CD4-positive, alpha-beta T cell treated with Interferon alpha-2 for 1 hour (primary cell): ENCODE data around the gene TOGARAM1.
"Not testable (repeated sequence)": the region's sequence is repeated elsewhere in the genome, so short reads cannot be mapped to it uniquely, and the experiment has no call there.

Source experiments
- DNase-seq, 2 donors: peaks; one replicate each; pipeline ENCODE4 v3.0.0-alpha.2; 2020 to 2022

The TOGARAM1 gene

DNA sequence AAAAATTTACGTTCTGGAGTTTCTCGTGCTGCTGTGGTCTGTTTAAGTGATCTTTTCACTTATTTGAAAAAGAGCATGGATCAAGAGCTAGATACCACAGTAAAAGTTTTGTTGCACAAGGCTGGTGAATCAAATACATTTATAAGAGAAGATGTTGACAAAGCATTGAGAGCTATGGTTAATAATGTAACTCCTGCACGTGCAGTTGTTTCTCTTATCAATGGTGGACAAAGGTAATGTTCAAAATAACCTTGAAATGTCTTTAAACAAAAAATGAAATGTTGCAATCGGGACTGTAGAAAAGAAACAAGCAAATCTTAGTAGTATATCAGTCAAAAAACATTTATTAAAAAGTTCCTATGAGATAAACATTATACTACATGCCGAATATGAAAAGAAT, 82.6 kb downstream of the TOGARAM1 start:
- DNase-seq, result no peak

DNA sequence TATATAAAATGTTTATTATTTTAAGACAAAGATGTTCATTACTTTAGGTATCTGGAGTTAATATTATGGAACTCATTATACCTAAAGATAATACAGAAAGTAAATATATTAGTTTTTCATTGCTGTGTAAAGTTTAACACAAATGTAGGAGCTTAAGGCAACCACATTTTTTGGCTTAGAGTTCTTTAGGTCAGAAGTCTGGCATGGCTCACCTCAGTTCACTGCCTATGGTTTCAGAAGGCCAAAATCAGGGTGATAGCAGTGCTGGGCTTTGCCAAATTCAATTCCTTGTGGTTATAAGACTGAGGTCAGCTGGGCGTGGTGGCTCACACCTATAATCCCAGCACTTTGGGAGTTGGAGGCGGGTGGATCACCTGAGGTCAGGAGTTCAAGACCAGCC, 86.4 kb downstream of the TOGARAM1 start:
- DNase-seq, result no peak

DNA sequence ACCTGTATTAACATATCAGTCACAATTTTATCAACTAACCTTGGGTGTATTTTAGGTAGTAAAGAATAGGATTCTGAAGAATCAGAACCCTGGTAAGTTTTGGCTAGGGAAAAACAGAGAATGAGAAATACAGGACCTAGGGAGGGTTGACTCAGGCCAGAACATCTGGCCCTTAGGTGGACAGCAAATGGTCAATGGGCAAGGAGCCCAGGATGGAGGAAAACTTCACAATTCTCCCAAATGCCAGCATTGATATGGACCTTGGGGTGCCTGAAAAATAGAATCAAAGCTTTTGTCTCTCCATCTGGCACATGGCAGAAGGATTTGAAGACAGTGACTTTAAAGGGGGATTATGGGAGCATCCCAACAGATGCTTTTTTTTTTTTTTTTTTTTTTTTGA, 89.2 kb downstream of the TOGARAM1 start:
- no peak for DNase-seq

DNA sequence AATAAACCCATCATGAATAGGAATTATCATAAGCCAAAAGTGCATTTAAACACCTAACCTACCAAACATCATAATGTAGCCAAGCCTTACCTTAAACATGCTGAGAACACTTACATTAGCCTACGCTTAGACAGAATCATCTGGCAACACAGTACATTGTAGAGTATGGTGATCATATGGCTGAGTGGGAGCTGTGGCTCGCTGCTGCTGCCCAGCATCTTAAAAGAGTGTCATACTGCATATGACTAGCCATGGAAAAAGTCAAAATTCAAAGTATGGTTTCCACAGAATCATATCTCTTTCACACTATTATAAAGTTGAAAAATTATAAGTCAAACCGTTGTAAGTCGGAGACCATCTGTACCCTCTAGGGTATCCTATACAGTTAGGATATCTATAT, 89.9 kb downstream of the TOGARAM1 start:
- DNase-seq, result no peak

DNA sequence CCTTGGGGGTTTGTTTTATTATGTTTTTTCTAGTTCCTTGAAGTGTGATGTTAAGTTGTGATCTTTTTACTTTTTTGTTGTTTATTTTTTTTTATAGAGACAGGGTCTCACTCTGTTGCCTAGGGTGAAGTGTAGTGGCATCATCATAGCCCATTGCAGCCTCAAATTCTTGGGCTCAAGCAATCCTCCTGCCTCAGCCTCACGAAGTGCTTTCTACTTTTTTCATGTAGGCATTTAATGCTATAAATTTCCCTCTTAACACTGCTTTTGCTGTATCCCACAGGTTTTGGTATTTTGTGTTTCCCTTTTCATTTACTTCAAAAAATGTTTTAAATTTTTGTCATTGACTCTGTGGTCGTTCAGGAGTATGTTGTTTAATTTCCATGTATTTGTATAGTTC, 95.4 kb downstream of the TOGARAM1 start:
- no peak for DNase-seq

DNA sequence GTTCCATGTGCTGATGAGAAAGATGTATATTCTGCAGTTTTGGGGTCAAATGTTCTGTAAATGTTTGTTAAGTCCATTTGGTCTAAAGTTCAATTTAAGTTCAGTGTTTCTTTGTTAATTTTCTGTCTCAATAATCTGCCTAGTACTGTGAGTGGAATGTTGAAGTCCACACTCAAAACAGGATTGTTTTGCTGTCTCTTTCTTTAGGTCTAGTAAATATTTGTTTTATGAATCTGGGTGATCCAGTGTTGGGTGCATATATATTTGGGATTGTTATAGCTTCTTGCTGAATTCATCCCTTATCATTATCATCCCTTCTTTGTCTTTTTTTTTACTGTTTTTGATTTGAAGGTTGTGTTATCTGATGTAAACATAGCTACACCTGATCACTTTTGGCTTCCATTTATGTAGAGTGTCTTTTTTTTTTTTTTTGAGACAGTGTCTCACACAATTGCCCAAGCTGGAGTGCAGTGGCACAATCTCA, 95.9 kb downstream of the TOGARAM1 start:
- no peak for DNase-seq

DNA sequence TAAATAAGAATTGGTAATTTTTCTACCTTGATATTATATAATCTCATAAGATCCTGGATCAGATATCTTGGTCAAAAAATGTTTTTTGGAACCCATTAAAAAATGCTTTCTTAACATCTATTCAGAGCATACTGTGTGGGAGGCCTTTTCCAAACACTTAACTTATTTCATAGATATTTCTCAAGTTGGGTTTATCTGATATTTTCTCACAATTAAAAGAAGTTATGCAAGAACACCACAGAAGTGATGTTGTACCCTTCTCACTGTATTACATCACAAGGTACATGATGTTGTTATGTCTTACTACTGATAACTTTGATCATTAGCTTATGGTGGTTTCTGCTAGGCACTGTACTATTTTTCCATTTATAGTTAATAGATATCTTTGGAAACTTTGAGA, 98.6 kb downstream of the TOGARAM1 start:
- no peak for DNase-seq

DNA sequence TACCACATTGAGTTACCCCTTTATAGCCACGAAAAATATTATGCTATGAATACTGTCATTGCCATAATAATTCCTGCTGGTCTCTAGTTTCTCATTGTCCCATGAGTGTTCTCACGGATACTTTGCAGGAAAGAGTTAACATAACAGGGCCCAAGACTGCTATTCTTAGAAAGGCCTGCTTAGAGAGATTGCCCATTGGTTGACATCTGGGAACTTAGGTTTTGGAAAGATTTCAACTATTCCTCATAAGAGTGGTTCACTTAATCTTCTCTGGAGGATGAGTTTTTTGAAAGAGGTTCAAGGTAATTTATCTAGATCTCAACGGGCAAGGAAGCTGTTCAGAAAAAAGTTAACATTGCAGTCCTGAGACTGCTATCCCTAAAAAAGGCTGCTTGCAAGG, 103.5 kb downstream of the TOGARAM1 start:
- DNase-seq, result no peak

DNA sequence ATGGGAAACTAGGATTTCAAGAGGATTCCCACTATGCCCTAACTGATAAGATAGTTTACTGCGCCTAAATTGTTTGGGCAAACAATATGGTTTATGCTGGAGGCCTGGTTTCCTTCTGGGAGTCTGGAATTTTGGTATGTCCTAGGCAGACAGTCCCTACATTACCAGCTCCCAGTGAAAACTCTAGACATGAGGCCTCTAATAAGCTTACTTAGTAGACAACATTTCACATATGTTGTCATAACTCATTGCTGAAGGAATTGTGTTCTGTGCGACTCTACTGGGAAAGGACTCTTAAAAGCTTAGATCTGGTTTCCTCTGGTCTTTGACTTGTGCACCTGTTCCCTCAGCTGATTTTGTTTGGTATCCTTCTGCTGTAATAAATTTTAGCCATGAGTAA, 104.0 kb downstream of the TOGARAM1 start:
- no peak for DNase-seq

DNA sequence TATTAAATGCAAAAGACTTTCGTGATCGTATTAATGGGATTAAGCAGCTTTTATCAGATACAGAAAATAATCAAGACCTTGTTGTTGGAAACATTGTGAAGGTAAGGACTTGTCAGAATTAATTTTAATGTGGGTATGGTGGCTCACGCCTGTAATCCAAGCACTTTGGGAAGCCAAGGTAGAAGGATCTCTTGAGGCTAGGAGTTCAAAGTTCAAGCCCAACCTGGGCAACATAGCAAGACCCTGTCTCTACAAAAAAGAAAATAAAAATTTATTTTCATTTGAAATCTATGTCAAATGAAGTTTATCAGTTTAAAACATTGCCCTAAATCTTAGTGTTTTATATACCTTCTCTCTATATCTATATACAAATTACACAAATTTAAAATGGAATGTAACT, 104.7 kb downstream of the TOGARAM1 start:
- no peak for DNase-seq

DNA sequence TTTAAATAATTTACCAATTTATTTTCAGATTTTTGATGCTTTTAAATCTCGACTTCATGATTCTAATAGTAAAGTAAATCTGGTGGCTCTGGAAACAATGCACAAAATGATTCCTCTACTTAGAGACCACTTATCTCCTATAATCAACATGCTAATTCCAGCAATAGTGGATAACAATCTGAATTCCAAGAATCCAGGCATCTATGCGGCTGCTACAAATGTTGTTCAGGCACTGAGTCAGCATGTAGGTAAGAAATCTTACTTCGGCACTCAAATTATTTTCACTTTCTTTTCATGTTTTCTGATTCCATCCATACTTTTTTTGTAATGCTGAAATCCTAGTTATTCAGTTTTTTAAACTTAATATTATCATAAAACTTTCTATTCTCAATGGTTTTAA, 106.4 kb downstream of the TOGARAM1 start:
- no peak for DNase-seq

DNA sequence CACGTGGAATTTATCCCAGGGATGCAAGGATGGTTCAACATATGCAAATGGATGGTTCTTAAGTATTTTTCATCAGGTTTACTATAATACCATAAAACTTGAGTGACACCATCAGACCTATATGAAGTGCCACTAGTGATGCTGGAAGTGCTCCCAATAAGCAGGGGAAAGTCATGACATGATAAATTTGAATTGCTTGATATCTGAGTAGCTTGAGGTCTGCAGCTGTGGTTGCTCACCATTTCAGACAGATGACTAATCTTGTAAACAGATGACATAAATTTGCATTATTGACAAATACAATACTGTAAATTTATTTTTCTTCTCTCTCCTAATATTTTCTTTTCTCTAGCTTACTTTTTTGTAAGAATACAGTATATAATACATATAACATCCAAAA, 108.2 kb downstream of the TOGARAM1 start:
- DNase-seq, result no peak

DNA sequence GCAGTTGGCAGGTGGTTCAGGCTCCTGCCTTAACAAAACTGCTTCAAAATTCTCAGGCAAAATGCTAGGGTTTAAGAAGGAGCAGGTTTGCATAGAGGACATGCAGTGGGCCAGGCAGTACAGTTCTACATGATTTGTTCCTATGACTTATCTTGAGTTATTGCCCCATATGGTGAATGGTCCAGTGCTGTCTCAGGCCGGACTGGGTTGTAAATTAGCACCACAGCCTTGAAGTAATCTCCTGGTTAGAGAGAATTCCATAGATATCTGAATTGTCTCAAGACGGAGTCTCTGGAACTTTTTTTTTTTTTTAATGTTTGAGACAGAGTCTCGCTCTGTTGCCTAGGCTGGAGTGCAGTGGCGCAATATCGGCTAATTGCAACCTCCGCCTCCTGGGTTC, 110.1 kb downstream of the TOGARAM1 start:
- DNase-seq, result no peak

DNA sequence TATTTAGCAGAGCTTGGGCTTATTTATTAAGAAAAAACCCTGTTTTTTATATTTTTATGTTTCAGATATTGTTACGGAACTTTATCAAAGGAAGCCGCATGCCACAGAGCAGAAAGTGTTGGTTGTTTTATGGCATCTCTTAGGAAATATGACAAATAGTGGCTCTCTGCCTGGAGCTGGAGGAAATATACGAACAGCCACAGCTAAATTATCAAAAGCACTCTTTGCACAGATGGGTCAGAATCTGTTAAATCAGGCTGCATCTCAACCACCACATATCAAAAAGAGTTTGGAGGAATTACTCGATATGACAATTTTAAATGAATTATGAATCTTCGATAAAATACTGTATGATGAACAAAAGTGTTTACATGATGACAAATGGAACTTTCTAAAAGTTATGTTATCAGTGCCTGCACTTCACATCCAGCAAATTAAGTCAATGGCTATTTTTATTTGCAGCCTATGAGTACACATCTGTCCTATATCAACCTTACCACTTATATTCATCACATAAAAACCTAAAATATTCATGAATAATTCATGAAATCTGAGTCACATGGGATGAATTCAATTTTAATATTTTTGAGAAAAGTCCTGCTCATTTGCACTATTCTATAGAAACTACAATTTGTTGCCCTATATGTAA, 111.4 kb downstream of the TOGARAM1 start:
- no peak for DNase-seq

DNA sequence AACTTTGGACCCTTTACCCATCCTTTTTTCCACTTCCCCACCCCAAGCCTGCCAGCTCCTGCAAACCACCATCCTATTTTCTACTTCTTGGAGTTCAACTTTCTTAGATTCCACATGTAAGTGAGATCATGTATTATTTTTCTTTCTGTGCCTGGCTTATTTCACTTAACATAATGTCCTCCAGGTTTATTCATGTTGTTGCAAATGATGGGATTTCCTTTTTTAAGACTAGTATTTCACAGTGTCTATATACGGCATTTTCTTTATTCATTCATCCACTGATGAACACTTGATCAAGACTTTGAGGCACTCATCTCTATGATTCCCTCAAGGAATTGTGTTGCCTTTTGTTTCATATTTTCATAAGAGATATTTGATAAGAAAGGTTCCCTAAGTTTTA, 116.3 kb downstream of the TOGARAM1 start:
- no peak for DNase-seq

DNA sequence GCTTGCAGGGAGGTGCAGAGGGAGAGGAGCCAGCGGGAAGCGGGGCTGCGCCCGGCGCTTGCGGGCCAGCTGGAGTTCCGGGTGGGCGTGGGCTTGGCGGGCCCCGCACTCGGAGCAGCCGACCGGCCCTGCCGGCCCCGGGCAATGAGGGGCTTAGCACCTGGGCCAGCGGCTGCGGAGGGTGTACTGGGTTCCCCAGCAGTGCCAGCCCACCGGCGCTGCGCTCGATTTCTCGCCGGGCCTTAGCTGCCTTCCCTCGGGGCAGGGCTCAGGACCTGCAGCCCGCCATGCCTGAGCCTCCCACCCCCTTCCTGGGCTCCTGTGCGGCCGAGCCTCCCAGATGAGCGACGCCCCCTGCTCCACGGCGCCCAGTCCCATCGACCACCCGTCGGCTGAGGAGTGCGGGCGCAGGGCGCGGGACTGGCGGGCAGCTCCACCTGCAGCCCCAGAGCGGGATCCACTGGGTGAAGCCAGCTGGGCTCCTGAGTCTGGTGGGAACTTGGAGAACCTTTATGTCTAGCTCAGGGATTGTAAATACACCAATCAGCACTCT, 118.5 kb downstream of the TOGARAM1 start:
- not testable (repeated sequence) for DNase-seq

DNA sequence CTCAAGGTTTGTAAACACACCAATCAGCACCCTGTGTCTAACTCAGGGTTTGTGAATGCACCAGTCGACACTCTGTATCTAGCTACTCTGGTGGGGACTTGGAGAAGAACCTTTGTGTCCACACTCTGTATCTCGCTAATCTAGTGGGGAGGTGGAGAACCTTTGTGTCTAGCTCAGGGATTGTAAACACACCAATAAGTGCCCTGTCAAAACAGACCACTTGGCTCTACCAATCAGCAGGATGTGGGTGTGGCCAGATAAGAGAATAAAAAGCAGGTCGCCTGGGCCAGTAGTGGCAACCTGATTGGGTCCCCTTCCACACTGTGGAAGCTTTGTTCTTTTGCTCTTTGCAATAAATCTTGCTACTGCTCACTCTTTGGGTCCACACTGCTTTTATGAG, 119.1 kb downstream of the TOGARAM1 start:
- not testable (repeated sequence) for DNase-seq

DNA sequence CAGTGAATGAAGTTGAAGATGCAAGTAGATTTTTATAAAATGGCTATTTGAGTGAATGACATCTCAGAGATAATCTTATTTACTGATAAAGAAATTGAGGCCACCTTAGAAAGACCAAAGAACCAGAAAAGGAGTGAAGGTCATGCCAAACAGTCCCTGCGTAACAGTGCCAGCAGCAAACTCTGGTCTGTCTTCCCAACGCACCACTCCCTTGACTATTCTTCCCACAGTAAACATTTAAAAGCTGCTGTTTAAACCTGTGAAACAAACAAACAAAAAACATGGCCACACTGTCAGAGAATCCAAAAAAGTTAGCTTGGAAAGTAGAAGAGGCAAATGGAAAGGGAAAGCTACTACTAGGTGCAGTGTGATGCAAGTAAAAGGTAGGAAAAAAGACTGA, 120.4 kb downstream of the TOGARAM1 start:
- DNase-seq, result no peak

DNA sequence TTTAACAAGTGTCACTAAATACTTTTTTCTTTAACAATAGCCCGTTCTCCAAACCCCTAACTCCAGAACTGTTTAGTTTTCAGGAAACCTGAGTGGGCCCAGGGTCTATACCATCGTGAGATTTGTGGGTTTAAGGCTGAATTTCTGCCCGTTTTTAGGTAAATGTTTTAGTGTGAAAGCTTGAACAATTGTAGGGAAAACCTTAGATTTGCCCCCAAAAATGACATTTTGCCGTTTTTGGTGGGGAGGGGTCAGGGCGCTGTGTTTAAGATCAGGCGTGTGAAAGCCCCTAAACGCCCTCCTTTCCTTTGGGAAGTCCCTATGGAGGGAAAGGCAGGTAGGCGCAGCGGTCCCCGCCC, 121.6 kb downstream of the TOGARAM1 start:
- no peak for DNase-seq

DNA sequence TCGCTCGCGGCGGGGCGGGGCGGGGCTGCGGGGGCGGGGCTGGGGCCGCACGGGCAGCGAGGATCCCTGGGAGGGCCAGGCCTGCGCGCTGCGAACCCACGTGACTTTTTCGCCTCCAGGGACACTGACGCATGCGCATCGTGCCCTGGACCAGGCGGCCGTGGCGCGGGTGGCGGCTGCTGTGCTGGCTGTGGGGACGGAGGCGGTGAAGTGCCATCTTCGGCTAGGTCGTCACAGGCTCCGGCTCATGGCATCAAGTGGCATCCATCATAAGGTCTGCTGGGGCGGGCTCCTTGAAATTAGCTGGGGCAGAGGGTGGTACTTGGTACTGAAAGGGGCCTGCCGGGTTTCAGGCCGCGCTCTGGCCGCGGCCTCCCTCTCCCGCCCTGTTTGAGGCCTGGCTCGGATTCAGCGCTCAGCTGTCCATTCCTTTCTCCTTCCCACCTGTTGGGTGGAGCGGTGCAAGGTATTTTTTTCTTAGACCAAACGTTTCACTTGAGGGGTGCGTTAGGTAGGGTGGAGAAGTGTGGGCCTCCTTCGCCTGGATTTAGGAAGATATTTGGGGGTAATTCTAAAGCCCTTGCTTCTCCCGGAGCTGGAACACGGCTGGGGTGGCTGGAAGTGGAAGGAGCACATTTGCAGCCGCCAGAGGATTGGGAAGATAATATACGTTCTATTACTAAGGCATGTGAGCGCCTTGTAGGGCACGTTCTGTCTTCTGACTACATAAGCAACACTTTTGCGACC, 122.2 kb downstream of the TOGARAM1 start, which contains the start of gene PRPF39:
PRPF39 (plus strand) TSS at position 141 of the 747 bp plus-strand sequence. CDS start 11,124 bp downstream, outside the sequence.
- peak; percentile 95 to 97 for DNase-seq

DNA sequence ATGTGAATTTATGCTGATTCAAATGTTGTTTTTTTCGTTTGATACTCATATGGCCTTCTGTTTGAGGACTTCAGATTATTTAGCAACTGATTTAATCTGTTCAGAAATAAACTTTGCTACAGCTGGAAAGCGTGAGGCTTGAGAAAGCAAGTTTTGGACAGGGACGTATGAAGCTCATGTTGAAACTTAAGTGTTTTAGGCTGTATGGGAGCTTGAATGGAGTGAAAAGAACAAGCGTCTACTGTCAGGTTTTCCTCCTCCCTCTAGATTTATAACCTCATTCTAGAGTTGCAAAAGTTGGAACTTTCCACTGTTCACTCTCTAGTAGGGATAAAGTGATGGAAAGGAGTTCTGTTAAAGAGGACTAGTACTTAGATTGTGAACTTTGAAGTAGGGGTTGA, 123.0 kb downstream of the TOGARAM1 start:
- no peak for DNase-seq

DNA sequence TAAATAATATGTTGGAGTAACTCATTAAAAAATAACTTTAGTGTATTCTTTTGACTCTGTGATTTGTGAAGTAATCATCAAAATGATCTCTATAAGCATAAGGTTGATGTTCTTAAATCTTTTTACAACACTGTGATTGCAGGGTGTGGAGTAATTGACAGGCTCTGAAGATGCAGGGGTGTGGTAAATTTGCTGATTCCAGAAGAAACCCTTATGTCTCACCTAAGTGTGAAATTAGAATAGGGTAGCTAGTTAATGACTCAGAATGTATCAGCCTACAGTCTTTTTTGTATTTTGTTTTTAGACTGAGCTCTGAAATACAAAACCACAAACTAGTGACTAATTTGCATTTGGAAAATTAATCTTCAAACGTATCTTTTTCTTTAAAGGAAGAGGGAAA, 127.8 kb downstream of the TOGARAM1 start:
- DNase-seq, result no peak

DNA sequence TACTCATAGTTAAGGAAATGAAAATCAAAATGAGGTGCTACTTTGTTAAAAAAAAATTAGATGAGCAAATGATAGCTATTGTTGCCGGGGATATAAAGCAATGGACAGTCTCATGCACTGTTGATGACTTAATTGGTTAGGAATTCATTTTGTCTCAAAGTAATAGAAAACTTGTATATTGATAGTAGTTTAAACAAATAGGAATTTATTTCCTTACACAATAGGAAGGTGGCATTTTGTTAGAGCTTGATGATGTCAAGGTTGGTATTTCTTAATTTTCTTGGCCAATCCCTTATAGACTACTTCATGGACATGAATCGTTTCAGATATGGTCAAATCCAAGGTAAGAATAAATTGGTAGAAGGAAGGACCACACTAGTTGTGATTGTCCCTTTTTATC, 129.7 kb downstream of the TOGARAM1 start:
- DNase-seq, result no peak

DNA sequence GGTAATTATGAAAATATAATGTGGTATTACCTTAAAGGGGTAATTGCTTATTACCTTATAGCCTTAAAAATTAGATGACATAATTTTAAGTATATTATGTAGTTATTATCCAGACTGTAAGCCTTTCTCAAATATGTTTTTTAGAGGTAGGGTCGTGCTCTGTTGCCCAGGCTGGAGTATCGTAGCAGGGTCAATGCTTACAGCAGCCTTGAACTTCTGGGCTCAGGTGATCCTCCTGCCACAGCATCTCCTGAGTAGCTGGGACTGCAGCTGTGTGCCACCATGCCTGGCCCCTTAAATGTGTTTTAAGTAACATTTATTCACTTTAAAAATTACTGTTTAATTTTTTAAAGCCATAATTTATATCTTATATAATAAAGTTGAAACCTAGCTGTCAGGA, 132.3 kb downstream of the TOGARAM1 start:
- no peak for DNase-seq
